ENCODE measurements around the gene KCNG2.

KCNG2 gene

GRCh38 chr18:79928563-79928960, 130.8 kb downstream of the KCNG2 start:
- DNase-seq: no peak

- no peak for DNase-seq
Observed at GRCh38 chr18:79930020-79930642, 132.4 kb downstream of the KCNG2 start.

DNA sequence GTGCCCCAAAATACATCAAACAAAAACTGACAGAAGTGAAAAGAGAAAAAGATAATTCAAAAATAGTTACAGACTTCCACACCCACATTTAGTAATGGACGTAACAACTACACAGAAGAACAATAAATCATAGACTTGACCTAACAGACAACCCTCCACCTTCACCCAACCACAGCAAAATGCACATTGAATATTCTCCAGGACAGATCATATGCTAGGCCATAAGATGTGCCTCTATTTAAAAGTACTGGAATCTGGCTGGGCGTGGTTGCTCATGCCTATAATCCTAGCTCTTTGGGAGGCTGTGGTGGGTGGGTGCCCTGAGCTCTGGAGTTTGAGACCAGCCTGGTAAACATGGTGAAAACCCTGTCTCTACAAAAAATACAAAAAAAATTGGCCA, 133.7 kb downstream of the KCNG2 start:
- DNase-seq: no peak

DNA sequence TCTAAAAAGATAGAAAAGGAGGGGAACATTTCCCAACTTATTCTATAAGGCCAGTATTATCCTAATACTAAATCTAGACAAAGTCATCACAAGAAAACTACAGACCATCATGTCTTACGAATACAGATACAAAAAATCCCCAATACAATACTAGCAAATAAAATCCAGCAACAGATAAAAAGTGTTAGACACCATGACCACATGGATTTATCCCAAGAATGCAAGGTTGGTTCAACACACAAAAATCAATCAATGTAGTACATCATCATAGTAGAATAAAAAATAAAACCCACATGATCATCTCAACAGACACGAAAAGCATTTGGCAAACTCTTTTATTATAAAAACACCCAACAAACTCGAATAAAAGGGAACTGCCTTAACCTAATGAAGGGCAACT, 135.2 kb downstream of the KCNG2 start:
- no peak for DNase-seq

GRCh38 chr18:79933765-79934164, 136.0 kb downstream of the KCNG2 start:
- peak; percentile 80 for DNase-seq

DNA sequence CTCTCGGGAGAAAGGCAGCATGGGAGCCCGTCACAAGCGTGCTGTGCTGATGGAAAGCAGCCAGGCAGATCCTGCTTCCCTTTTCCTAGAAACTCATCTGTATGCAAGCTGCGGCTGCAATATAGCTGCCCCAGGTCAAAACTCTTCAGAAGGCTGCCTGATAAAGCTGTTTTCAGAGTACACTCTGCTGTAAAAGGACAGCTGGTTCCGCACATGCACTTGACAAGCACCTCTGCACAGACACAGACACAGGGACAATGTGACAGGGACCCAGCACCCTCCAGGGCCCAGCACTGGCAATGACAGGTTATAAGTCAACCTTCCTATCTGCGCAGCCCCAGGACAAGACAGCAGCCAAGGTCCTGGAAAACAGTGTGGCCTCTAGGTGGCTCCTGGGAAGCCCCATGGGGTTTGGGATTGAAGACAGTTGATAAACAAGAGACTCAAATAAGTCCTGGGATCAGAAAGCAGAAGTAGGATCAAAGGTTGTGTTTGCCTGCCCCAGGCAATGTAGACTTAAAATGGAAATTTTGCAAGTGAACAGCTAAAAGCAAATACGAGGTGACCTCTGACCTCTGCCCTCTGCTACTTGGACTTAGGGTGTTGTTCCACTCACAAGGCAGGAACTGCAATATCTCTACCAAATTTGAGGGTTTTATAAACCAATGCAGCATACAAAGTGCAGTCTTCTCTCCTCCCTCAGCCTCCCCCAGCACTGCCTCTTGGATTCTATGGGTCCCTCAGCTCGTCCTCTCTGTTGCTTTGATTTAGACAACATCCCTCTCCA, 136.8 kb downstream of the KCNG2 start:
- DNase-seq: no peak

- DNase-seq: no peak
Observed at GRCh38 chr18:79935098-79935480, 137.4 kb downstream of the KCNG2 start.

GRCh38 chr18:79935499-79935898, 137.8 kb downstream of the KCNG2 start:
- DNase-seq: no peak

DNA sequence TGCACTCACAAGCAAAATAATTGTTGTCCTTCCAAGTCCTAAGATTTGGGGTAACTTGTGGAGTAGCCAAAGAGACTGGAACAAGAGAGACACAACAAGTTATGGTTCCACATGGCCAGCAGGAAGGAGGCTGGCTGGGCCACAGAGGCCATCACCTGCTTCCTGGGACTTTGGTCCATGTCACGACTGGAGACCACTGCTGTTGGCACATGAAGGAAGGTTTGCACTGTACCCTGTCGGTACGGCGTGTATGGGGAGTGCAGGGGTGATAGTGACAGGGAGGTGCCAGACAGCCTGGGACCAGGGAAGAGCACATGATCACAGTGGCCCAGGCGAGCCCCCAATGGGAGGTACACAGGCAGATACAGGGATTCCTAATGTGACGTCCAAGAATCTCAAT, 138.2 kb downstream of the KCNG2 start:
- no peak for DNase-seq

- DNase-seq: no peak
Observed at GRCh38 chr18:79936641-79937040, 138.9 kb downstream of the KCNG2 start.

DNA sequence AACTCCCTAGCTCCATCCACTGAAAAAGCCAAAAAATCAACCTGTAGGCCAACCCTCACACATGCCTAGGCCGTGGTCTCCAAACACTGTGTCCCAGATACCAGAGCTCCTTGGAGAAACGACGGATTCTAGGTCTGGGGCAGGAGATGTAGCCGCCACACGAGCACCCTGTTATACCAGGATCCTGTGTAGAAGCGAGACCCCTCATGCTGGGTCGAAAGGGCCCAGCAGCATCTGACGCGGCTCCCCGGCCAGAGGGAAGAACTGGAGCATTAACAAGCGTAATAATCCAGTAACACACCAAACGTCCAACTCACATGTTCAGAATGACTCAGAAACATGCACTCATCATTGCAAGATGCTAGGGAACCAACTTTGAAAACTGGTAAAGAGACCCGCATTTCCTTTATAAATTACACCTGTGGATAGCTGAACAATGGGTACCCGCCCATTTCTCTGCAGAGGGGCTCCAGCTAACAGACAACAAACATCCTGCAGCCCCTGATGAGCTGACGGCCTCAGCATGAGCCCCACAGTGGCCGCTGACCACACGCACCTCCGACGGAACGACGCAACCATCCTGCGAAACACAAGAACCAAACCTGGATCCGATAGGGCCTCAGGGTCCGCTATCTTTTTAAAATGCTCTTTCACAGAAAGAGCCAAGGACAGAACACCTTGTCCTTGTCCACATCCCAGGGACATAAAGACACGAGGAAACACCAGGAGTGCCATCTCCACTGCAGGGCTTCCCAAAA, 139.5 kb downstream of the KCNG2 start:
- no peak for DNase-seq

- no peak for DNase-seq
Observed at GRCh38 chr18:79938196-79938595, 140.5 kb downstream of the KCNG2 start.

DNA sequence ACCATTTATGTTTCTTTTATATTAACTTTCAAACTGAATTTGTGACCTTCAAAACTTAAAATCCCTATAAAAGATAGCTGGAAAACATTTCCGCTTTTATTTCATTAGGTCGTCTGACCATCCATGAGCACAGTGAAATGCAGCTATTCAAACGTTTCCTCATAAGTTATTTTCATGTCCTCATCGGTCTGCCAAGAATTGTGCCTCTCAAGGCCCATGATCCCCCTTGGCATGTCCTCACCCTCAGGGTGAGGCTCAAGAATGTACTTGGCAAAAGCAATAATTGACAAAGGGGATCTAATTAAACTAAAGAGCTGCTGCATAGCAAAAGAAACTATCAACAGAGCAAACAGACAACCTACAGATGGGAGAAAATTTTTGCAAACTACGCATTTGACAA, 141.4 kb downstream of the KCNG2 start:
- DNase-seq: no peak

GRCh38 chr18:79940126-79940813, 142.5 kb downstream of the KCNG2 start:
- no peak for DNase-seq

DNA sequence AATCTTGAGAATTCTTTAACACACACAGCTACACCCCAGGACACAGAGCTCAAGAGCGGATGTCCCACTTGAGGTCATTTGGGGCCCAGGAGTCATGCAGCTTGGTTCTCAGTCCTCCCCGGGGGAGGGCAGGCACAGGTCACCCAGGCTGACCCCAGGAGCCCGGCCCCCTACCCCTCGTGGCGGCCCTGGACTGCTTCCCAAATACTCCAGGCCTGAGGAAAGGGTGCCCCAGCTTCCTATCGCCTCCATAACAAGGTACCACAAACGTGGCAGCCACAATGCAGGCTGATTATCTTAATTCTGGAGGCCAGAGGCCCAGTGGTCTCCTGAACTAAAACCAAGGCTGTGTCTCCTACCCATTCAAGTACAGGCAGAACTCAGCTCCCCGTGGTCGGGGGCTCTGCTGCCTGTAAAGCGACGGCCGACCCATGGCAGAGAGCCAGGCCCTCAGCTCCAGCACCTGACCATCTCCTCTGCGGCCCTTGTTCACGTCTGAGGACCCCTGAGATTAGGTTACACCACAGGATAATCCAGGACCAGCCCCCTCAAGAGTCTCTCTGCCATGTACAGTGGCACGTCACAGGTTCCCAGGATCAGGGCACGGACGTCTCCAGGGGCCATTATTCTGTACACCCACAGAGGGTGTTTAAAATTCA, 143.2 kb downstream of the KCNG2 start:
- no peak for DNase-seq

GRCh38 chr18:79941473-79942119, 143.9 kb downstream of the KCNG2 start:
- DNase-seq: no peak

DNA sequence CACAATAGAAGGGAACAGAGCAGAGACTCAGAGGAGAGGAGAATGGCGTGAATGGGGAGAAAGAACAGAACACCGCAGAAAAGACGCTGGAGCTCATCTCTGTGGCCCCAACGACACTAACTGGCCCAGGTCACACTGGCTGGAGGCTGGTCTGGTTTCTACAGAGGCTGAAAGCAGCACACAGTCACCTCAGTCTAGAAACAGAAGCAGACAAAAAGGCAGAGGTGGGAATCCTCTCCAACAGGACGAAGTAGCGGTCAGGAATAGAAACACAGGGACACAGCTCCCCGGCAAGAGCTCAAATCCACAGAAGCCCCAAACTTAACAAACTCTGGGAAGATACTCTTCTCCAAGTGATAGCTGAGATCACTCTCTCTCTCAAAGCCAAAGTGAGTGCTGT, 144.5 kb downstream of the KCNG2 start:
- DNase-seq: no peak

DNA sequence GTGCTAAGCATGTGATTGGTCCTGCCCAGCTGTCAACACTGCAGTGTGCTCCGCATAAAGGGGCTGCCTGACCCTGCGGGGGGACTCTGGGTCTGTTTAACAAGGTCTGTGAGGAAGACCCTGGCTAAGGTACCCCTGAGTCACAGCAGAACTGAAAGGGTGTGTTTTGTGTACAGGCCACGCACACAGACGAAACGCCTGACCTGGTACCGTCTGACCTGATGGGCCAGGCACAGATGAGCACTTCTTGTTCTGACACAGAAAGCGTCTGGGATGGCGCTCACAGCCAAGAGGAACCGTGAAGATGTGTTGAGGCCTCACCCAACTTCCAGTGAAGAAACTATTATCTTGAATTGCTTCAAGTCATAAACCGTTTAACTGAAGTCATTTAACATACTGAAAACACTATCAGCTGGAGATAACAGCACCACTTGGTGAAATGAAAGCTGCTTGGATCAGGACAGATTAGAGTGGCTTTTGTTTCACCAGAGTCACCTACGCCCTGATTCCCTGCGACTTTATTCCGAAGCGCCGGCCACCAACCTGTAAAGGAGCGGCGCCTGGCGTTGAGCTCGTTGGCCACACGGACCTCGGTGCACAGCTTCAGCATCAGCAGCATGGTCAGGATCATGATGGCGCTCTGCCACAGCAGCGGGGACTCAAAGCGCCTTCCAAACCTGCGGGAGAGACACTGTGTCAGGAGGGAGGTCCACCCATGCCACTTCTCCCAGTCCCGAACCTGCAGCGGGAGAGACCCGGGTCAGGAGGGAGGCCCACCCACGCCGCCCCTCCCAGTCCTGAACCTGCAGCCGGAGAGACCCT, 145.3 kb downstream of the KCNG2 start:
- no peak for DNase-seq

DNA sequence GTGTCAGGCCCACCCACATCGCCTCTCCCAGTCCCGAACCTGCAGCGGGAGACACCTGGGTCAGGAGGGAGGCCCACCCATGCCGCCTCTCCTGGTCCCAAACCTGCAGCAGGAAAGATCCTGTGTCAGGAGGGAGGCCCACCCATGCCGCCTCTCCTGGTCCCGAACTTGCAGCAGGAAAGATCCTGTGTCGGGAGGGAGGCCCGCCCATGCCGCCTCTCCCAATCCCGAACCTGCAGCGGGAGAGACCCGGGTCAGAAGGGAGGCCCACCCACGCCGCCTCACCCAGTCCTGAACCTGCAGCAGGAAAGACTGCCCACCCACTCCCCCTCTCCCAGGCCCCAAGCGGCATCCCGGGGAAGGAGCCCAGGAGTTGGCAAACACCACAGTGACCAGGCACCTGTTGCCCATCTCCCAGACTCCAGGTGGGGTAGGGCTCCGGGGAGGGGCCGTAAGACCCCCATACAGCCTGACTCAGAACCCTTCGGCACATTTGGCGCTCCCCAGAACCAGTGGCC, 145.9 kb downstream of the KCNG2 start:
- DNase-seq: no peak

DNA sequence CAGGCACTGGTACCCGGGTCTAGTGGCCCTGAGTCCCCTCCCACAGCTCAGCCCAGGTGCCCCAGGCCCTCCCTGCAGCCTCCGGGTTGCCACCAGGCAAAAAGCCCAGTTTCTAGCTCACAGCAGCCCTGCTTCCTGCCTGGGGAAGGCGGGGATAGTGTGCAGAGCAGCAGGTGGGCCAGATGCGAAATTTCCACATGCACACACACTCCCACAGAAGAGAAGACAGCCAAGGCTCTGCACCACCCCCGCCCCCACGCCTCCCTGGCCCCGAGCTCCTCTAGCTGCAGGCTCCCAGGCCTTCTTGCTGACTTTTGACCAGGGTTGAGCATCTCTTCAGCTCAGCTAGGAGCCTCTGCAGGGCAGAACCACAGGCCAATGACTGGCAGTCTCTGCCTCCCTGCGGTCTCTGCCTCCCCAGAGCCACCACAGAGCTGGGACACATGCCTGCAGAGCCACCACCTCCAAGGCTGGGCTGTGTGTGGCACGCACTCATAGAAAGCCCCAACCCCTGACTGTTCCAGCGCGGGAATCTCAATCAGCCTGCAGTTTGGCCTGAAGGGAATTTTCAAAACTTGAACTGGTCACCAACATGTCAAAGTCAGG, 146.5 kb downstream of the KCNG2 start:
- DNase-seq: no peak

GRCh38 chr18:79944746-79945117, 147.0 kb downstream of the KCNG2 start:
- DNase-seq: no peak
